H9 (cell line): Measurements from ENCODE around the gene STMN1. TPM values are rescaled to one million over a fixed set of nuclear protein-coding genes. Genes with fewer than 3 reads are reported as not detected.

Experiments
- DNase-seq: peaks from one replicate; pipeline ENCODE4 v3.0.0-alpha.2; 2017
- H2AFZ ChIP-seq: one replicate; pipeline ENCODE4 v1.6.1; 2013; ENCODE audit warnings: mild to moderate bottlenecking, low read length, control low read depth, moderate library complexity
- H2AK5ac ChIP-seq: 2 replicates; pipeline ENCODE4 v1.6.1; 2013; ENCODE audit warnings: low read length, control low read depth, mixed read lengths; ENCODE audit not compliant: insufficient read length
- H2BK120ac ChIP-seq: one replicate; pipeline ENCODE4 v1.6.1; 2013; ENCODE audit warnings: low read depth, mild to moderate bottlenecking, low read length, control low read depth, inconsistent platforms; ENCODE audit not compliant: poor library complexity, severe bottlenecking
- H2BK12ac ChIP-seq: 2 replicates; pipeline ENCODE4 v1.6.1; 2013; ENCODE audit warnings: low read length, control low read depth, mixed read lengths, low read depth; ENCODE audit not compliant: insufficient read length
- H2BK15ac ChIP-seq: 2 replicates; pipeline ENCODE4 v1.6.1; 2013; ENCODE audit warnings: low read depth, low read length, control low read depth
- H2BK20ac ChIP-seq: one replicate; pipeline ENCODE4 v1.6.1; 2013; ENCODE audit warnings: low read depth, mild to moderate bottlenecking, low read length, control low read depth, inconsistent platforms; ENCODE audit not compliant: poor library complexity, severe bottlenecking
- H2BK5ac ChIP-seq: 2 replicates; pipeline ENCODE4 v1.6.1; 2013; ENCODE audit warnings: low read length, control low read depth, mixed read lengths; ENCODE audit not compliant: insufficient read length
- H3K14ac ChIP-seq: 2 replicates; pipeline ENCODE4 v1.6.1; 2013; ENCODE audit warnings: low read length, control low read depth; ENCODE audit not compliant: insufficient read depth
- H3K18ac ChIP-seq: 2 replicates; pipeline ENCODE4 v1.6.1; 2013; ENCODE audit warnings: low read depth, mild to moderate bottlenecking, mixed read lengths, low read length, control low read depth; ENCODE audit not compliant: insufficient read length
- H3K23ac ChIP-seq: 2 replicates; pipeline ENCODE4 v1.6.1; 2013; ENCODE audit warnings: low read length, control low read depth, mixed read lengths, low read depth; ENCODE audit not compliant: insufficient read length
- H3K23me2 ChIP-seq: 2 replicates; pipeline ENCODE4 v1.6.1; 2013; ENCODE audit warnings: low read depth, mild to moderate bottlenecking, mixed read lengths, low read length, control low read depth; ENCODE audit not compliant: insufficient read length, poor library complexity, severe bottlenecking
- H3K27ac ChIP-seq: 2 replicates; pipeline ENCODE4 v1.5.1; 2013; ENCODE audit warnings: low read length, control low read depth, mixed read lengths, low read depth; ENCODE audit not compliant: insufficient read length
- H3K27me3 ChIP-seq: 2 replicates; pipeline ENCODE4 v1.6.1; 2013; ENCODE audit warnings: low read length, control low read depth, inconsistent platforms; ENCODE audit not compliant: insufficient read depth
- H3K4ac ChIP-seq: 2 replicates; pipeline ENCODE4 v1.6.1; 2013; ENCODE audit warnings: low read depth, mild to moderate bottlenecking, control low read depth, inconsistent platforms, low read length, moderate library complexity
- H3K4me1 ChIP-seq: 2 replicates; pipeline ENCODE4 v1.6.1; 2013; ENCODE audit warnings: low read length, control low read depth, inconsistent platforms; ENCODE audit not compliant: insufficient read depth
- H3K4me2 ChIP-seq: 2 replicates; pipeline ENCODE4 v1.6.1; 2013; ENCODE audit warnings: low read length, control low read depth, mixed read lengths; ENCODE audit not compliant: insufficient read length, insufficient read depth
- H3K56ac ChIP-seq: 2 replicates; pipeline ENCODE4 v1.6.1; 2013; ENCODE audit warnings: low read depth, mild to moderate bottlenecking, mixed read lengths, low read length, control low read depth; ENCODE audit not compliant: insufficient read length
- H3K79me1 ChIP-seq: 2 replicates; pipeline ENCODE4 v1.6.1; 2013; ENCODE audit warnings: low read depth, mild to moderate bottlenecking, moderate library complexity, low read length, control low read depth, inconsistent platforms; ENCODE audit not compliant: insufficient read depth, poor library complexity, severe bottlenecking
- H3K79me2 ChIP-seq: 2 replicates; pipeline ENCODE4 v1.6.1; 2013; ENCODE audit warnings: low read length, control low read depth, inconsistent platforms; ENCODE audit not compliant: insufficient read depth
- H3K9ac ChIP-seq: 2 replicates; pipeline ENCODE4 v1.6.1; 2013; ENCODE audit warnings: low read length, control low read depth, mixed read lengths; ENCODE audit not compliant: insufficient read length; ENCODE audit errors: extremely low read depth
- H3K9me3 ChIP-seq: one replicate; pipeline ENCODE4 v1.6.1; 2013; ENCODE audit warnings: low read depth, low read length, inconsistent platforms; ENCODE audit not compliant: control insufficient read depth
- H3T11ph ChIP-seq: one replicate; pipeline ENCODE4 v1.6.1; 2013; ENCODE audit warnings: mild to moderate bottlenecking, low read length, control low read depth, inconsistent platforms
- H4K20me1 ChIP-seq: one replicate; pipeline ENCODE4 v1.6.1; 2013; ENCODE audit not compliant: control insufficient read depth, insufficient read length, insufficient read depth
- H4K5ac ChIP-seq: 2 replicates; pipeline ENCODE4 v1.6.1; 2013; ENCODE audit warnings: low read depth, mild to moderate bottlenecking, mixed read lengths, low read length, control low read depth; ENCODE audit not compliant: insufficient read length
- H4K8ac ChIP-seq: replicated peaks from 2 replicates; pipeline ENCODE4 v1.6.1; 2013; ENCODE audit warnings: low read length, control low read depth, mixed read lengths, low read depth; ENCODE audit not compliant: insufficient read length
- H4K91ac ChIP-seq: 2 replicates; pipeline ENCODE4 v1.6.1; 2013; ENCODE audit warnings: low read depth, mild to moderate bottlenecking, moderate library complexity, mixed read lengths, low read length, control low read depth; ENCODE audit not compliant: insufficient read length
- H3K27ac Mint-ChIP-seq, 3 experiments: 2 replicates in 2 of 3; 3 replicates in 1 of 3; pipeline ENCODE4 v1.8.0; 2020 to 2021; ENCODE audit warnings: mixed read lengths in 3 of 3, mild to moderate bottlenecking in 1 of 3, moderate library complexity in 1 of 3
- H3K27me3 Mint-ChIP-seq: 2 replicates; pipeline ENCODE4 v1.8.0; 2021; ENCODE audit warnings: low read depth, mild to moderate bottlenecking, moderate library complexity, mixed read lengths
- H3K36me3 Mint-ChIP-seq, 3 experiments: 2 replicates in 2 of 3; 3 replicates in 1 of 3; pipeline ENCODE4 v1.8.0; 2020 to 2021; ENCODE audit warnings: low read depth in 3 of 3, mixed read lengths in 3 of 3; ENCODE audit not compliant: insufficient read depth in 1 of 3
- H3K4me1 Mint-ChIP-seq, 2 experiments: 2 replicates each; pipeline ENCODE4 v1.8.0; 2020; ENCODE audit warnings: mixed read lengths in 2 of 2
- H3K4me3 Mint-ChIP-seq, 2 experiments: 2 replicates in 1 of 2; 3 replicates in 1 of 2; pipeline ENCODE4 v1.8.0; 2020 to 2021; ENCODE audit warnings: mild to moderate bottlenecking in 2 of 2, mixed read lengths in 2 of 2, moderate library complexity in 1 of 2
- H3K9me3 Mint-ChIP-seq, 2 experiments: 2 replicates in 1 of 2; 3 replicates in 1 of 2; pipeline ENCODE4 v1.8.0; 2020; ENCODE audit warnings: mild to moderate bottlenecking in 2 of 2, mixed read lengths in 2 of 2, moderate library complexity in 1 of 2
- CTCF ChIP-seq: fragments of 200-600 bp; sonication (generic); conservative IDR thresholded peaks from 3 replicates; pipeline ENCODE4 v1.8.0; 2021; ENCODE audit warnings: antibody characterized with exemption, mild to moderate bottlenecking
- total RNA-seq: library from RNA; stranded (reverse); gene quantifications from 2 replicates; pipeline ENCODE4 v1.2.1, GENCODE V29; 2021

The STMN1 gene
- total RNA-seq, 1 experiment from 2014 or later = 500 TPM

GRCh38 chr1:25955553-25955952 is 49.3 kb upstream of the STMN1 start:
- Histone ChIP-seq H3K56ac (no peak overlapping the region), H3K23me2 (no peaks in the 10 kb centered on the region), H4K20me1 (no peaks in the 10 kb centered on the region), H3K18ac (no peak overlapping the region), H2BK5ac (no peak overlapping the region), H3K79me1 (no peaks in the 10 kb centered on the region), H2BK15ac (no peak overlapping the region), H2BK20ac (no peak overlapping the region), H3K4me1 (no peaks in the 10 kb centered on the region; the same call in 1 of the 2 replicates), H3K14ac (no peak overlapping the region), H2AK5ac (no peak overlapping the region), H3K4me2 (no peak overlapping the region), H3K27me3 (no peaks in the 10 kb centered on the region), H3K79me2 (no peaks in the 10 kb centered on the region), H2BK12ac (no peak overlapping the region), H4K91ac (no peak overlapping the region), H3K4ac (no peak overlapping the region), H2AFZ (no peak overlapping the region), H3T11ph (no peak overlapping the region), H4K5ac (no peak overlapping the region), H3K27ac (no peak overlapping the region), H3K9me3 (no peaks in the 10 kb centered on the region), H3K23ac (no peak overlapping the region), H2BK120ac (no peak overlapping the region), H4K8ac (no peak overlapping the region), H3K9ac (no peak overlapping the region)
- Mint-ChIP-seq H3K4me3 (no peak overlapping the region), H3K27me3 (no peaks in the 10 kb centered on the region; the same call in 1 of the 2 replicates), H3K27ac (no peak overlapping the region), H3K4me1 (peaks cover 8 to 12% of the 10 kb centered on the region in 2 experiments), H3K36me3 (peaks cover 18 to 28% (median 24%) of the 10 kb centered on the region in 3 experiments), H3K9me3 (0 out of 5 replicates have a peak, but pooled peaks cover 0 to 2% of the 10 kb centered on the region in 2 experiments)
- DNase-seq = no peak
- no peak for TF ChIP-seq CTCF
